Measurements from ENCODE around the gene MSRB1. TPM values are rescaled to one million over a fixed set of nuclear protein-coding genes. Genes with fewer than 3 reads are reported as not detected.
"Not testable (repeated sequence)": the region's sequence is repeated elsewhere in the genome, so short reads cannot be mapped to it uniquely, and the experiment has no call there.

MSRB1 gene
- total and polyA plus RNA-seq, 7 donors, result 17.8 to 136 (median 35.7) TPM

DNA sequence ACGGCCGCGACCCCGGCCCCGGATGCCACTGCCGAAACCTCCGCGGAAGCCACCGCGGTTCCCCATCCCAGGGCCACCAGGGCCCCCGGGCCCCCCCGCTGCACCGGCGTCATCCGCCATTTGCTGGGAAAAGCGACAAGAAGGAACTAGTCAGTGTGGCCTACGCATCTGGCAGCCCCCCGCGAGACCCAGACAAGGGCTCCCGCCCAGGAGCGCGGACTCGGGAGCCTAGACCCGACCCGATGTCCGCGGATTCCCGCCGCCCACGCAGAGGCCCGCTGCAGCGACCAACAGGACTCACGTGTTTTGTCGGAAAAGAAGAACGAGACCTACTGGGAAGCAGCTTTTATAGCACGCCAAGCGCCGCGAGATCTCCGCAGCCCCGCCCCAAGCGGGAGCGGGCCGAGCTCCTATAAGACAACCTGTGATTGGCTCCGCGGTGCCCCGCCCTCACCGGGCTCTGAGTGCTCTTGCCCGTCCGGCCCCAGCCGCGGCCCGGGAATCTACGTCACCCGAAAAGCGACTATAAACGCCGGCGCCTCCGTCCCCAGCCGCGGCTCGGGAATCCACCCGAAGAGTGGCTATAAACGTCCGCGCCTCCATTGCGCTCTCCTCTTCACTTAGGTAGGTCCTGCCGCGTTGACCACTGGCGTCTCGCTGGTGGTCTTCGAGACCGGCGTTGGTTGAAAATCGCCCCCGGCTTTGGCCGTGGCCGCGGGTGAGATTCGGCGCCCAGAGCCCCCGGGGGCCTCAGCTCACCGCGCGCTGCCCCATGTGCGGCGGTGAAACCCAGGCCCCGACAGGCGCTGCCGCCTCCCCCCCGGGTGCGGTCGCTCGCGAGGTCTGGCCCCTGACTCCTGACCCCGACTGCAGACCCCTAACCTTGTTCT, 21.8 kb upstream of the MSRB1 start, which contains the start of gene RPS2:
RPS2 (minus strand) TSS at position 321 of the 890 bp plus-strand sequence; CDS start at position 120, 201 bp downstream.
- Histone ChIP-seq H3K4me1 (peaks cover 0 to 37% (median 31%) of the 10 kb centered on the region in 4 donors), H3K9me3 (no peaks in the 10 kb centered on the region), H3K27ac (peak within 1 kb of the TSS; percentile 91 to 99 (median 92)), H3K4me3 (peak within 1 kb of the TSS; percentile 63 to 90 (median 66)), H3K27me3 (no peaks in the 10 kb centered on the region), H3K36me3 (peaks cover 12 to 27% (median 22%) of the 10 kb centered on the region in 4 donors)
- TF ChIP-seq POLR2A (IDR thresholded peaks at IDR 0.05) (peak; percentile 97), EP300 (IDR thresholded peaks at IDR 0.05) (peak in 2 of 4 donors; percentile 33 to 35), POLR2AphosphoS5 (IDR thresholded peaks at IDR 0.05) (peak; percentile 95 to 100 (median 98))
- TF ChIP-seq, protein P1, sequence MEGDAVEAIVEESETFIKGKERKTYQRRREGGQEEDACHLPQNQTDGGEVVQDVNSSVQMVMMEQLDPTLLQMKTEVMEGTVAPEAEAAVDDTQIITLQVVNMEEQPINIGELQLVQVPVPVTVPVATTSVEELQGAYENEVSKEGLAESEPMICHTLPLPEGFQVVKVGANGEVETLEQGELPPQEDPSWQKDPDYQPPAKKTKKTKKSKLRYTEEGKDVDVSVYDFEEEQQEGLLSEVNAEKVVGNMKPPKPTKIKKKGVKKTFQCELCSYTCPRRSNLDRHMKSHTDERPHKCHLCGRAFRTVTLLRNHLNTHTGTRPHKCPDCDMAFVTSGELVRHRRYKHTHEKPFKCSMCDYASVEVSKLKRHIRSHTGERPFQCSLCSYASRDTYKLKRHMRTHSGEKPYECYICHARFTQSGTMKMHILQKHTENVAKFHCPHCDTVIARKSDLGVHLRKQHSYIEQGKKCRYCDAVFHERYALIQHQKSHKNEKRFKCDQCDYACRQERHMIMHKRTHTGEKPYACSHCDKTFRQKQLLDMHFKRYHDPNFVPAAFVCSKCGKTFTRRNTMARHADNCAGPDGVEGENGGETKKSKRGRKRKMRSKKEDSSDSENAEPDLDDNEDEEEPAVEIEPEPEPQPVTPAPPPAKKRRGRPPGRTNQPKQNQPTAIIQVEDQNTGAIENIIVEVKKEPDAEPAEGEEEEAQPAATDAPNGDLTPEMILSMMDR (IDR thresholded peaks at IDR 0.05), result no peak
- intact Hi-C loops (cut with DNase I), result no loop called here
- DNase-seq, result peak; percentile 100
- WGBS, 2 donors, result 0 to 1% methylated on average over 97 of the region's 97 CpGs

GRCh38 chr16:1963806-1964505, 21.0 kb upstream of the MSRB1 start:
- H3K9me3 ChIP-seq, result no peaks in the 10 kb centered on the region
- no peak for TF ChIP-seq EP300 (IDR thresholded peaks at IDR 0.05)
- no peak for TF ChIP-seq POLR2A (IDR thresholded peaks at IDR 0.05)
- no peak for TF ChIP-seq POLR2AphosphoS5 (IDR thresholded peaks at IDR 0.05)
- TF ChIP-seq, protein P1 (IDR thresholded peaks at IDR 0.05), result no peak
- H3K4me1 ChIP-seq, result peaks cover 0 to 40% (median 34%) of the 10 kb centered on the region in 4 donors
- intact Hi-C loops (cut with DNase I), result no loop called here
- H3K36me3 ChIP-seq, result peaks cover 12 to 27% (median 22%) of the 10 kb centered on the region in 4 donors
- no peak for DNase-seq
- no peaks in the 10 kb centered on the region for H3K27me3 ChIP-seq
- 5 to 7% methylated on average over 44 of the region's 44 CpGs for WGBS, 2 donors
- peak overlapping the region; percentile 91 to 99 (median 92) for H3K27ac ChIP-seq
- H3K4me3 ChIP-seq, result peak overlapping the region; percentile 63 to 90 (median 66)

- 82 to 85% methylated on average over 37 of the region's 37 CpGs for WGBS, 2 donors
- DNase-seq; H3K27ac ChIP-seq; H3K27me3 ChIP-seq; intact Hi-C loops (cut with DNase I); H3K9me3 ChIP-seq; H3K4me3 ChIP-seq: not testable (repeated sequence)
- H3K4me1 ChIP-seq, result peaks cover 0 to 44% (median 38%) of the 10 kb centered on the region in 4 donors
- peaks cover 12 to 27% (median 22%) of the 10 kb centered on the region in 4 donors for H3K36me3 ChIP-seq
These were observed 19.5 kb upstream of the MSRB1 start for GRCh38 chr16:1962161-1963153.

DNA sequence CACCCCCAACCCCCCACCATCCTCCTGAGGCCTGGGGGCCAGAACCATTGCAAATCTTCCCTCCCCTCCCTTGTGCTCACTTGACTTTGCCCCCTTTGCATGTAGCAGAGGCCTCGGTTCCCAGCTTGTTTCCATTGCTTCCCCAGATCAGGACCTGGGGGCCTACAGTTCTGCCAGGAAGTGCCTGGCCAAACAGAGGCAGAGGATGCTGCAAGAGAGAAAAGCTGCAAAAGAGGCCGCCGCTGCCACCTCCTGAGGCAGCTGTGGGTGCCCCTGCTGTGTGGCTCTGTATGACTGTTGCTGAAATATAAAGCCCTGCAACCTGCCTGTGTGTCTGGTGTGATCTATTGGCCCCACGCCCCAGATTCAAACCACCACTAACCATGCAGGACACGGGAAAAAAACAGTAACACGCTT, 18.7 kb upstream of the MSRB1 start:
- TF ChIP-seq POLR2AphosphoS5 (IDR thresholded peaks at IDR 0.05) (no peak), EP300 (IDR thresholded peaks at IDR 0.05) (no peak)
- intact Hi-C loops (cut with DNase I), result no loop called here
- Histone ChIP-seq H3K27me3 (no peaks in the 10 kb centered on the region), H3K4me3 (no peak overlapping the region), H3K4me1 (peaks cover 0 to 44% (median 38%) of the 10 kb centered on the region in 4 donors), H3K36me3 (peaks cover 12 to 27% (median 22%) of the 10 kb centered on the region in 4 donors), H3K9me3 (no peaks in the 10 kb centered on the region), H3K27ac (peak overlapping the region in 1 of 4 donors; percentile 93)
- WGBS, 2 donors, result 49 to 60% methylated on average over 6 of the region's 6 CpGs
- DNase-seq, result no peak

All from sigmoid colon (tissue), 7 donors.